Esophagus muscularis mucosa (tissue), 4 donors: Measurements from ENCODE around the gene PLS1. TPM values are rescaled to one million over a fixed set of nuclear protein-coding genes. Genes with fewer than 3 reads are reported as not detected.
"Not testable (repeated sequence)": the region's sequence is repeated elsewhere in the genome, so short reads cannot be mapped to it uniquely, and the experiment has no call there.

Source experiments
- DNase-seq: peaks from one replicate; pipeline ENCODE4 v3.0.0-alpha.2; 2017; ENCODE audit errors: extremely low spot score
- H3K27ac ChIP-seq, 4 donors: fragments of 200-600 bp; sonication (generic); replicated peaks in 1 of 4; 1 replicate in 3 of 4; 2 replicates in 1 of 4; pipeline ENCODE4 v1.5.1; 2016 to 2019; ENCODE audit warnings: mild to moderate bottlenecking in 1 of 4
- H3K27me3 ChIP-seq, 4 donors: fragments of 200-600 bp; sonication (generic); one replicate each; pipeline versions ENCODE4 v1.5.1 to v1.6.0; 2016 to 2019
- H3K36me3 ChIP-seq, 4 donors: fragments of 200-600 bp; sonication (generic); one replicate each; pipeline ENCODE4 v1.5.1; 2016 to 2019
- H3K4me1 ChIP-seq, 4 donors: fragments of 200-600 bp; sonication (generic); one replicate each; pipeline ENCODE4 v1.5.1; 2016 to 2019
- H3K4me3 ChIP-seq, 4 donors: fragments of 200-600 bp; sonication (generic); 1 replicate in 2 of 4; 2 replicates in 2 of 4; pipeline ENCODE4 v1.5.1; 2016 to 2019; ENCODE audit warnings: mild to moderate bottlenecking in 4 of 4, moderate library complexity in 1 of 4
- H3K9me3 ChIP-seq, 4 donors: fragments of 200-600 bp; sonication (generic); 1 replicate in 3 of 4; 2 replicates in 1 of 4; pipeline ENCODE4 v1.5.1; 2016 to 2019
- CTCF ChIP-seq, 3 experiments: fragments of 200-600 bp in 2 of 3; fragments of 450-650 bp in 1 of 3; sonication (generic) in 2 of 3; IDR thresholded peaks; one replicate each; pipeline ENCODE4 v1.5.1; 2017 to 2019; ENCODE audit warnings: antibody characterized with exemption in 3 of 3, mild to moderate bottlenecking in 2 of 3, moderate library complexity in 1 of 3
- EP300 ChIP-seq: sonication (generic); formaldehyde crosslinking; IDR thresholded peaks from one replicate; pipeline ENCODE4 v1.6.1; 2017; ENCODE audit warnings: antibody characterized with exemption
- POLR2A ChIP-seq: fragments of 450-650 bp; IDR thresholded peaks from one replicate; pipeline ENCODE4 v1.6.1; 2017; ENCODE audit warnings: antibody characterized with exemption, moderate library complexity, mild to moderate bottlenecking, low read depth
- POLR2AphosphoS5 ChIP-seq, 2 donors: sonication (generic); formaldehyde crosslinking; IDR thresholded peaks; one replicate each; pipeline ENCODE4 v1.6.1; 2017; ENCODE audit warnings: antibody characterized with exemption in 2 of 2
- WGBS: methylation state at CpG from one replicate; pipeline ENCODE4 v1.1.5; 2018; 5-methylcytosine and 5-hydroxymethylcytosine counted together
- intact Hi-C: fragments of 100-400 bp; cut with DNase I; formaldehyde crosslinking; loops from one replicate; pipeline ENCODE4 v1.15.1; 2023
- total RNA-seq, 4 donors: library from RNA; depleted of rRNA; stranded (reverse); fragments of >200 nt; gene quantifications; one replicate each; pipeline versions ENCODE4 v1.1.0 to v1.2.1, GENCODE V29; 2016

PLS1 gene
- total RNA-seq, 4 donors from 2014 or later, result 1.2 to 2.0 (median 1.5) TPM

- DNase-seq, result no peak
- TF ChIP-seq EP300, result no peak
- no peak for TF ChIP-seq POLR2AphosphoS5 (IDR thresholded peaks at IDR 0.05)
- TF ChIP-seq POLR2A, result no peak
- TF ChIP-seq CTCF (IDR thresholded peaks at IDR 0.05), result no peak
- H3K4me1 ChIP-seq, result peaks cover 11 to 15% (median 14%) of the 10 kb centered on the region in 4 donors
- H3K36me3 ChIP-seq, result no peaks in the 10 kb centered on the region
- no peaks in the 10 kb centered on the region for H3K27me3 ChIP-seq
- H3K4me3 ChIP-seq, result peak overlapping the region; percentile 56 to 85 (median 78)
- H3K27ac ChIP-seq, result peak overlapping the region; percentile 61 to 68 (median 68)
- WGBS, result 15% methylated on average over 5 of the region's 5 CpGs
- no peaks in the 10 kb centered on the region for H3K9me3 ChIP-seq
- intact Hi-C loops, result loop anchor here (2.0 to 5.0 kb wide), 3 partner anchors 18 to 391 kb away; partner anchors contain the start of genes ATR and TRPC1
Measured at GRCh38 chr3:142596726-142597088, 514 bp downstream of the PLS1 start.

DNA sequence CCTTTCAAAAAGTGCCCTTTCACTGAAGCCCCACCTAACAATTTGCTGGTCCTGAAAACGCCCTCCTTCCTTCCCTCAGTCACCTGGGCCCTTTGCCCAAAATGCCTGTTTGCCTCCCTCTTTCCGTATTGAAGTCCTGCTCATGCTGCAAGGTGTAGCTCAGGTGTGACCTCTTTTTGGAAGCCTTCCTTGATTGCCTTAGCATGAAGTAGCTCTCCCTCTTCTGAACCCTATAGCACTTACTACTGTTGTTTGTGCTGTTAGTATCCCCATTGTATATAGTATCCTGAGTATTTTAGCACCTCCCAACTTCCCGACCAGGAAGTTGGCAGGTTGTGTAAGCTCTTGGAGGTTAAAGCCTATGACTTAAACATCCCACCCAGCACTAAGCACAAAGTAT lies 1.7 kb downstream of the PLS1 start:
- Histone ChIP-seq H3K4me3 (no peak overlapping the region), H3K27ac (no peak overlapping the region), H3K36me3 (no peaks in the 10 kb centered on the region), H3K9me3 (no peaks in the 10 kb centered on the region), H3K27me3 (no peaks in the 10 kb centered on the region), H3K4me1 (peaks cover 11 to 15% (median 14%) of the 10 kb centered on the region in 4 donors)
- WGBS, result 85% methylated on average over 3 of the region's 3 CpGs
- DNase-seq, result peak; percentile 53
- intact Hi-C loops, result loop anchor here (2.0 to 5.0 kb wide), 3 partner anchors 19 to 389 kb away; partner anchors contain the start of genes ATR and TRPC1
- TF ChIP-seq CTCF (IDR thresholded peaks at IDR 0.05) (no peak), POLR2AphosphoS5 (IDR thresholded peaks at IDR 0.05) (no peak), EP300 (no peak), POLR2A (no peak)

- DNase-seq, result peak; percentile 12
- TF ChIP-seq POLR2AphosphoS5 (IDR thresholded peaks at IDR 0.05) (no peak), EP300 (no peak), POLR2A (no peak), CTCF (IDR thresholded peaks at IDR 0.05) (no peak)
- H3K27me3 ChIP-seq, result no peaks in the 10 kb centered on the region
- H3K9me3 ChIP-seq, result no peaks in the 10 kb centered on the region
- H3K27ac ChIP-seq, result no peak overlapping the region
- H3K4me1 ChIP-seq, result peaks cover 4 to 6% (median 5%) of the 10 kb centered on the region in 4 donors
- 82% methylated on average over 4 of the region's 4 CpGs for WGBS
- H3K4me3 ChIP-seq, result no peak overlapping the region
- intact Hi-C loops, result no loop called here
- H3K36me3 ChIP-seq, result no peaks in the 10 kb centered on the region
Measured at GRCh38 chr3:142601713-142602112, 5.5 kb downstream of the PLS1 start.

- no peaks in the 10 kb centered on the region for H3K9me3 ChIP-seq
- WGBS, result 91% methylated on average over 13 of the region's 13 CpGs
- TF ChIP-seq POLR2AphosphoS5 (IDR thresholded peaks at IDR 0.05) (no peak), POLR2A (no peak), EP300 (no peak), CTCF (IDR thresholded peaks at IDR 0.05) (no peak)
- no peaks in the 10 kb centered on the region for H3K4me1 ChIP-seq
- no peaks in the 10 kb centered on the region for H3K36me3 ChIP-seq
- DNase-seq, result peak; percentile 68
- no peak overlapping the region for H3K4me3 ChIP-seq
- intact Hi-C loops, result no loop called here
- no peaks in the 10 kb centered on the region for H3K27me3 ChIP-seq
- no peak overlapping the region for H3K27ac ChIP-seq
Measured at GRCh38 chr3:142602619-142603385, 6.6 kb downstream of the PLS1 start.

- 97% methylated on average over 7 of the region's 7 CpGs for WGBS
- peak; percentile 17 for DNase-seq
- H3K4me3 ChIP-seq, H3K9me3 ChIP-seq, H3K36me3 ChIP-seq, intact Hi-C loops, H3K27me3 ChIP-seq, H3K4me1 ChIP-seq, H3K27ac ChIP-seq: not testable (repeated sequence)
Measured at GRCh38 chr3:142603386-142603705, 7.2 kb downstream of the PLS1 start.
